Erythroblast (primary cell): ENCODE results near the gene FIBP.

Experiments
- GATA1 ChIP-seq: IDR thresholded peaks from 2 replicates; pipeline ENCODE4 v1.6.1; 2011; ENCODE audit warnings: low read depth, mild to moderate bottlenecking, control low read depth, low read length, moderate library complexity
- POLR2A ChIP-seq: IDR thresholded peaks from 2 replicates; pipeline ENCODE4 v1.6.1; 2011; ENCODE audit warnings: mild to moderate bottlenecking, low read length

DNA sequence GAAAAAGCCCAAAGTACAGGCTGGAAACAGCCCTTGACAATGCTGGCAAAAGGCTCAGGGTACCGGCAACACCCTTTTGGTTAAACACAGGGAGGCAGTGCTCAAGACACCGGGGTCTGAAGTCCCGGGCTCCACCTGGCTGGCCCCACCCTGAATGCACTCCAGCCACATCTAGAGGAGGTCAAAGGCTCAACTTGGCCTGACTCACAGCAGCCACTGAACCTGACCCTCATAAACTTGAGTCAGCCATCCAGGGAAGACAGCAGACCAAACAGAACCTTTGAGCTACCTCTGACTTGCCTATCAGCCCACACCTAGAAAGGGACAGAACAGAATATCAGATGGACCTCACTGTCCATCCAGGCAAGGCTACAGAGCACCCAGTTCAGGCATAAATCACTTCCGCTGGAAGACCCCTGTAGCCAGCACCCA is 34.1 kb downstream of the FIBP start:
- no peak for TF ChIP-seq POLR2A
- TF ChIP-seq GATA1: no peak
